Measurements from ENCODE around the gene TMEM218.

The TMEM218 gene

GRCh38 chr11:125129316-125129993 lies 18.0 kb upstream of the TMEM218 start:
- no peak for DNase-seq

GRCh38 chr11:125128450-125128849 lies 17.0 kb upstream of the TMEM218 start:
- DNase-seq, result no peak

GRCh38 chr11:125124618-125124992 lies 13.2 kb upstream of the TMEM218 start:
- no peak for DNase-seq

- DNase-seq, result peak in 2 of 14 donors; percentile 11 to 15
Measured at GRCh38 chr11:125123947-125124617, 12.7 kb upstream of the TMEM218 start.

GRCh38 chr11:125123194-125123946 lies 11.9 kb upstream of the TMEM218 start:
- no peak for DNase-seq

GRCh38 chr11:125117429-125117828 lies 6.0 kb upstream of the TMEM218 start:
- DNase-seq, result no peak

GRCh38 chr11:125114518-125114917 lies 3.1 kb upstream of the TMEM218 start:
- DNase-seq, result no peak

- peak in 2 of 14 donors; percentile 38 to 44 for DNase-seq
Measured at GRCh38 chr11:125112208-125112604, 780 bp upstream of the TMEM218 start.

GRCh38 chr11:125111001-125111342 lies 454 bp downstream of the TMEM218 start:
- DNase-seq, result peak in 3 of 14 donors; percentile 35 to 46 (median 45)

- DNase-seq, result no peak
Measured at GRCh38 chr11:125110506-125110905, 920 bp downstream of the TMEM218 start.

GRCh38 chr11:125108469-125108868 lies 3.0 kb downstream of the TMEM218 start:
- DNase-seq, result no peak

GRCh38 chr11:125105926-125106325 lies 5.5 kb downstream of the TMEM218 start:
- DNase-seq, result no peak

- peak in 1 of 14 donors; percentile 6 for DNase-seq
Measured at GRCh38 chr11:125102510-125102909, 8.9 kb downstream of the TMEM218 start.

- no peak for DNase-seq
Measured at GRCh38 chr11:125102025-125102424, 9.4 kb downstream of the TMEM218 start.

- no peak for DNase-seq
Measured at GRCh38 chr11:125101596-125101995, 9.8 kb downstream of the TMEM218 start.

GRCh38 chr11:125100136-125100535 lies 11.3 kb downstream of the TMEM218 start:
- no peak for DNase-seq

- DNase-seq, result no peak
Measured at GRCh38 chr11:125094731-125095130, 16.7 kb downstream of the TMEM218 start.

- no peak for DNase-seq
Measured at GRCh38 chr11:125093502-125093901, 17.9 kb downstream of the TMEM218 start.

- DNase-seq, result no peak
Measured at GRCh38 chr11:125092669-125093068, 18.8 kb downstream of the TMEM218 start.

- DNase-seq, result no peak
Measured at GRCh38 chr11:125091877-125092664, 19.4 kb downstream of the TMEM218 start.

GRCh38 chr11:125091247-125091876 lies 20.1 kb downstream of the TMEM218 start:
- DNase-seq, result peak in 1 of 14 donors; percentile 6

- DNase-seq, result no peak
Measured at GRCh38 chr11:125090816-125091215, 20.6 kb downstream of the TMEM218 start.
